ENCODE data around the gene AKNAD1. TPM values are rescaled to one million over a fixed set of nuclear protein-coding genes. Genes with fewer than 3 reads are reported as not detected.

The AKNAD1 gene
- total RNA-seq, 1 donor: 0.27 TPM

DNA sequence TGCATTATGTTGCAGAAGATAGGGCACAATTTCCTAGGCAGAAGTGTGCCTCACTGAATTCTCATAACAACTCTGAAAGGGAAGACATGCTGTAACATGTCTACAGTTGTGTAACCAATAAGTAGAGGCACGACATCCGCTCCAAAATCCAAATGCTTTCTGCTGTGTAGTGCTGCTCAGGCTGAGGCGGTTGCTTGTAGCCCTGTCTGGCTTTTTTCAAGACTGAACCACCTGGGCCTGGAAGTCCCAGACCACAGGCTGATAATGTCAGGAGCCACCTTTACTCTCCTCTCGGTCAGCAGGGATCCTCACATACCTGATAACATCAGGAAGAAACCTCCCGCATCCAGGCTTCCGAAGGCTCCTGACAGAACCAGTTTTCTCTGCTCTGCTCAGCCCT lies 10.9 kb downstream of the AKNAD1 start:
- no peak for DNase-seq (ENCODE audit: low read depth)
- TF ChIP-seq, protein P1, sequence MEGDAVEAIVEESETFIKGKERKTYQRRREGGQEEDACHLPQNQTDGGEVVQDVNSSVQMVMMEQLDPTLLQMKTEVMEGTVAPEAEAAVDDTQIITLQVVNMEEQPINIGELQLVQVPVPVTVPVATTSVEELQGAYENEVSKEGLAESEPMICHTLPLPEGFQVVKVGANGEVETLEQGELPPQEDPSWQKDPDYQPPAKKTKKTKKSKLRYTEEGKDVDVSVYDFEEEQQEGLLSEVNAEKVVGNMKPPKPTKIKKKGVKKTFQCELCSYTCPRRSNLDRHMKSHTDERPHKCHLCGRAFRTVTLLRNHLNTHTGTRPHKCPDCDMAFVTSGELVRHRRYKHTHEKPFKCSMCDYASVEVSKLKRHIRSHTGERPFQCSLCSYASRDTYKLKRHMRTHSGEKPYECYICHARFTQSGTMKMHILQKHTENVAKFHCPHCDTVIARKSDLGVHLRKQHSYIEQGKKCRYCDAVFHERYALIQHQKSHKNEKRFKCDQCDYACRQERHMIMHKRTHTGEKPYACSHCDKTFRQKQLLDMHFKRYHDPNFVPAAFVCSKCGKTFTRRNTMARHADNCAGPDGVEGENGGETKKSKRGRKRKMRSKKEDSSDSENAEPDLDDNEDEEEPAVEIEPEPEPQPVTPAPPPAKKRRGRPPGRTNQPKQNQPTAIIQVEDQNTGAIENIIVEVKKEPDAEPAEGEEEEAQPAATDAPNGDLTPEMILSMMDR (IDR thresholded peaks at IDR 0.05; ENCODE audit: insufficient read depth, low read length): no peak
- no peak overlapping the region for H3K4me3 ChIP-seq (ENCODE audit: low read depth, low read length)

DNA sequence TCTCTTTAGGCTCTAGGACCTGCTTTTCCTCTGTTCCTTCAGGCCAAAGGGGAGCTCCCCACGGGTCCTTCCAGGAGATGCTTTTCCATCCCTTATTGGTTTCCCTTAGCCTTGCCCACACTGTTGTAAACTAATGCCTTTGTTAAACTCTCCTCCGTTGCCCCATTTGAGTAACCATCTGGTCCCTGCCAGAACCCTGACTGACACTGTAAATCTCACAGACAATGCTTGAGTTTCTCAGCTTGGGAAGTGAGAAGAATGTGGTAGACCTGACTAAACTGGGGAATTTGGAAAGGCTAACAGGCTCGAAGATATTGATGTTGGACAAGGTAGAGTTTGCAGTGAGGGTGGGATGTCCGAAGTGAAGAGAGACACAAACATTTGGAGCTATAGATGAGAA lies 11.4 kb downstream of the AKNAD1 start:
- no peak for DNase-seq (ENCODE audit: low read depth)
- no peak overlapping the region for H3K4me3 ChIP-seq (ENCODE audit: low read depth, low read length)
- TF ChIP-seq, protein P1 (IDR thresholded peaks at IDR 0.05; ENCODE audit: insufficient read depth, low read length): no peak

- TF ChIP-seq, protein P1 (IDR thresholded peaks at IDR 0.05; ENCODE audit: insufficient read depth, low read length): no peak
- peak; percentile 21 for DNase-seq (ENCODE audit: low read depth)
- no peak overlapping the region for H3K4me3 ChIP-seq (ENCODE audit: low read depth, low read length)
Observed at GRCh38 chr1:108843390-108844137, 13.3 kb downstream of the AKNAD1 start.

DNA sequence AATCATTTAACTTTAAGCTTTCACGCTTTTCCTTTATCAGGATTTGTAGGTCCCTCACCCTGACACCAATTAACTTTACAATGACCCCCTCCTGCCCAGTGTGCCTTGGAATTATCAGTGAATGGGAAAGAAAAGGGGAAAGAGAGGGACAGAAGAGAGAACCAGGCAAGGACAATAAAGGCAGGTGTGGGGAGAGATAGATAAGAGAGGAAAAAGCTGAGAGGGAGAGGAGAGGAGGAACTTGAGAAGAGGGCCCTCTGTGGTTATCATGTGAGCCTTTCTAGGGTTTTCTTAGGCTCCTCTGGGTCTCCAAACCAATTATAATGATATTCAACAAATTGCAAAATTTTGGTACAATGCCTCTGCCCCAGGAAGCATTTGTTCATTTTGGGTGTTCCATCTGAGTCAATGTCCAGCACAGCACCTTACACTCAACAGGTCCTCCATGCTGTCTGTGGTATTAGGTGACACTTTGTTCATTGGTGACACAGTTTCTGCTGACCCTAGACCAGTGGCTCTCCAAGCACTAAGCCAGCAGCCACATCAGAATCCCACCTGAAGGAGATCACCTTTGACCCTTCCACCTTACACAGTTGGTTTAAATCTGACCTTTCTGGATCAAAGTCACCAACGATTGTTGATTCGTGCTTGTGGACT lies 14.2 kb downstream of the AKNAD1 start:
- no peak for DNase-seq (ENCODE audit: low read depth)
- H3K4me3 ChIP-seq (ENCODE audit: low read depth, low read length): no peak overlapping the region
- TF ChIP-seq, protein P1 (IDR thresholded peaks at IDR 0.05; ENCODE audit: insufficient read depth, low read length): no peak

DNA sequence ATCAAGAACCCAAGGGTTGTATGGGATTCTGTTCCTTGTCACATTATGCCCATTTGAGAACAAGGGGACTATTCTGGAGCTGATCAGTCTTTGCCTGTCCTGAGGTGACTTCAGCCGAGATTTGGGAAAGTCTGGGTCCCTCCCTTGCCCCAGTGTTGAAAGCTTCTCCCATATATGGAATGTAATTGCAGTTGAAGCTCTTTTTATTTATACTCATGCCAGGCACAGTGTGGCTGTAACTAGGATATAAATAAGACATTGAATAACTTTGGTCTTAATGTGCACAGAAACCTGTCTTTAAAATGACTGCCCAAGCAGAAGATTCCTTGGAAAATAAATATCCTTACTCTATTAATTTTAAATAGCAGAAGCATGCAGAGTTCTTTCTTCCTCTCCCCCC lies 15.2 kb downstream of the AKNAD1 start:
- no peak for DNase-seq (ENCODE audit: low read depth)
- TF ChIP-seq, protein P1 (IDR thresholded peaks at IDR 0.05; ENCODE audit: insufficient read depth, low read length): no peak
- no peak overlapping the region for H3K4me3 ChIP-seq (ENCODE audit: low read depth, low read length)

DNA sequence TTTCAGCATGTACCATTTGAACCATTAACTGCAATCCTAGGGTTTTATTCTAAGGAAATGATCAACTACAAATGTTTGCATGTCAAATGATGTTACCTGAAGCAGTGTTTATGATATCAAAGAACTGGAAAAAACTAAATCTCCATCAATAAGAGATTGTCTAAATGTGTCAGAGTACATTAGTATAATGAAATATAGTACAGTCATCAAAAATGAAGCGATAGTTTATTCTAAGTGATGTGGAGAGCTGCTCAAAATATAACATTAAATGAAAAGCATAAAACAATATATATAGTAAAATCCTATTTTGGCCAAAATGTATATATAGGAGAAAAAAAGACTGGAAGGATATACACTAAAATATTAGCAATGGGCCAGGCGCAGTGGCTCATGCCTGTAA lies 24.0 kb downstream of the AKNAD1 start:
- TF ChIP-seq, protein P1 (IDR thresholded peaks at IDR 0.05; ENCODE audit: insufficient read depth, low read length): no peak
- H3K4me3 ChIP-seq (ENCODE audit: low read depth, low read length): no peak overlapping the region
- no peak for DNase-seq (ENCODE audit: low read depth)

Data from fibroblast of the aortic adventitia (primary cell).